Inferior parietal cortex (tissue), 1 donor: ENCODE measurements around the gene QRFP.

ENCODE experiments used
- DNase-seq: peaks from one replicate; pipeline ENCODE4 v3.0.0-alpha.2; 2016; ENCODE audit errors: extremely low spot score

The QRFP gene

GRCh38 chr9:130872093-130872492, 24.5 kb downstream of the QRFP start:
- no peak for DNase-seq

DNA sequence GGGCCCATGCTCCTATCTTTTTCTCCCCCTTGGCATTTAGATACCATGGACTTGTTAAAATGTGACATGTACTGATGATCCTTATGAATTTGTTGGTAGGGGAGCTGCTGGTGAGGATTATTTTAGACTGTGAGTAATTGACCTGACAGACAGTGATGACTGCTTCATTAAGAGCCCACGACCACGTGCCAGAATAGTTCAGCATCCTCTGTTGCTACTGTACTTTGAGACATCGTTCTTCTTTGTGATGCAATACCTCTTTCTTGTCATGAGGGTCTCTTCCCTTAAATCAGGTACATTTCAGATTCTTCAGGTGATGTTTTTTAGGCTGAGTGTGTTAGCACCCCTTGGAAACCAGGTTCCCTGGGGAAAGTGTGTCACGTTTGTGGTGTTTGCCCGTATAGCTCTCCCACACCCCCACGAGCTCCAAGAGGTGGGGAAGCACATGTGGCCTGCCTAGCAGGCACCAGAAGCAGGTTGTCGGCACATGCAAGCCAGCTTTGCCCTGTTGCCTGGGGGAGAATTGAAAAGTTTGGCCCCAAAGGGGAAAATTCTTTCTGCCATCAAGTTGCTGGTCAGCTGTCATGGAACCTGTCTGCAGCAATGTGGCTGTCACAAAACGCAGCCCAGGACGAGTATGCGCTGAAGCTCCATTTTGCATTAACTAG, 25.1 kb downstream of the QRFP start:
- DNase-seq, result no peak

GRCh38 chr9:130870491-130871381, 25.9 kb downstream of the QRFP start:
- no peak for DNase-seq

- DNase-seq, result no peak
These were observed 27.4 kb downstream of the QRFP start for GRCh38 chr9:130869250-130869649.

GRCh38 chr9:130868230-130868629, 28.4 kb downstream of the QRFP start:
- no peak for DNase-seq

- DNase-seq, result no peak
These were observed 29.1 kb downstream of the QRFP start for GRCh38 chr9:130867556-130867955.

- peak; percentile 94 for DNase-seq
These were observed 30.1 kb downstream of the QRFP start for GRCh38 chr9:130866474-130866965.

GRCh38 chr9:130865921-130866320, 30.7 kb downstream of the QRFP start:
- no peak for DNase-seq

DNA sequence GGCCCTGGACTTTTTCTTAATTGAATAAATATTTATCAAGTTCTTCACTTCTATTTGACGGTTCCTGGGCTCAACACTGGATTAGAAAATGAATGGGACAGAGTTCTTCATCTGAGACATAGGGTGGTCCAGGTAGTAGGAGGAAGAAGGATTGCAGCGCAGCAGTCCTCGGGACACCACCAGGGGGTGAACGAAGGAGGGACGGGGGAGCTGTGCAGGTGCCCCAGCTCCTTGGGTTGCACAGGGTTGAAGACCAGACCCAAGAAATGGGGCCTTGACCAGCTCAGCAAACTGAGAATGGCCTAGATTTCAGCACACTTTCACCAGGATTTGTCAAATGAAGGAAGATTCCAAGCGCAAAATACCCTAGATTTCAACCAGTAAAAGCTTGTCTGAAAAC, 32.1 kb downstream of the QRFP start:
- no peak for DNase-seq

- no peak for DNase-seq
These were observed 33.9 kb downstream of the QRFP start for GRCh38 chr9:130862747-130863146.

DNA sequence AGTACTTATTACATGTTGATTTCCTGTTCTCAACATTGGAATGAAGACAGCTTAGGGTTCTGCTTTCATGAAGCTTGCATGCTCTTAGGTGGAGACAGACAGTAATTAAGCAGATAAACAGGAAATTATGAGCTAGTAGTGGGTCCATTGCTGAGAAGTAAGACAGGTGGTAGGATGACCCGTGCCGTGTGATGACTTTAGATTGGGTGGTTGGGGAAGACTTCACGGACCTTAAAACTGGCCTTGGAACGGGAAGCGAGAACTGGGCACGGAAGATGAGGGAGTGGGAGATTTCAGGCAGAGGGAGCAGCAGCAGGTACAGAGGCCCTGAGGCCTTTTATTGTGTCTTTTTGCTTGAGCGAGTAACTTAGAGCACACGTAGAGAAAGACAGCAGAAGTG, 34.4 kb downstream of the QRFP start:
- no peak for DNase-seq

DNA sequence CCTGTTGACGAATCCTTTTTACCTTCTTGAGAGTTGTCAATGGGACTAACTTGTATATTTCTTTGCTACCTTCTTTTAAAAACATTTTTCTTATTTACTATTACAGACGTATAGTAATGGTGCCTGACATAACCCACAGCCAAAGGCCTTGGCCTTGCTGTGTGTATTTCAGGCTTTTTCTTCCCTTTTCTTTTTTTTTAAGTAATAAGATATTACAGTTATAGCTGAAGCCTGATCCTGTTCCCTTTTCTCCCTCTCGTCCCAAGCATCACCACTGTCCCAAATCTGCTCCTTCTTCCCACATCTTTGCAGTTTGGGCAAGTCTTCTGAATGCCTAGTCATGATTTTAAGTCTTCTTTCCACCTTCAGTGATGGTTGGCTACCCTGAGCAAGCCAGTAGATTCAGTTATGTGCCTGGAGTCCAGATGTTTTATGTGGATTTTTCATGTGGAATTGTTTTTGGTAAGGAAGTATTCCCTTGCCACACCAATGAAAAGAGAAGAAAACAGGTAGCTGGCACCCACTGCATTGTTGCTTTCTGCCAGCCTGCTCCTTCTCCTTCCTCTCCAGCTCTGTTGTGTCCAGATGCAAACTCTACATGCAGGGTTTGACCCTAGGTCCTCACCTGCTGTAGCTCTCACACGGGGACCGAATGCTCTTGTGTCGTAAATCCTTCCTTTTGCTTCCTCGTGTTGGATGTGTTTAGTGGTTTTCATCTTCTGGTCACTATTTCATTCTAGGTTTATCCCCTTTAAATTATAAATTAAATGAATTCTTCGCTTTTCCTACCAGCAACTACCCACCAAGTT, 35.0 kb downstream of the QRFP start:
- DNase-seq, result no peak

DNA sequence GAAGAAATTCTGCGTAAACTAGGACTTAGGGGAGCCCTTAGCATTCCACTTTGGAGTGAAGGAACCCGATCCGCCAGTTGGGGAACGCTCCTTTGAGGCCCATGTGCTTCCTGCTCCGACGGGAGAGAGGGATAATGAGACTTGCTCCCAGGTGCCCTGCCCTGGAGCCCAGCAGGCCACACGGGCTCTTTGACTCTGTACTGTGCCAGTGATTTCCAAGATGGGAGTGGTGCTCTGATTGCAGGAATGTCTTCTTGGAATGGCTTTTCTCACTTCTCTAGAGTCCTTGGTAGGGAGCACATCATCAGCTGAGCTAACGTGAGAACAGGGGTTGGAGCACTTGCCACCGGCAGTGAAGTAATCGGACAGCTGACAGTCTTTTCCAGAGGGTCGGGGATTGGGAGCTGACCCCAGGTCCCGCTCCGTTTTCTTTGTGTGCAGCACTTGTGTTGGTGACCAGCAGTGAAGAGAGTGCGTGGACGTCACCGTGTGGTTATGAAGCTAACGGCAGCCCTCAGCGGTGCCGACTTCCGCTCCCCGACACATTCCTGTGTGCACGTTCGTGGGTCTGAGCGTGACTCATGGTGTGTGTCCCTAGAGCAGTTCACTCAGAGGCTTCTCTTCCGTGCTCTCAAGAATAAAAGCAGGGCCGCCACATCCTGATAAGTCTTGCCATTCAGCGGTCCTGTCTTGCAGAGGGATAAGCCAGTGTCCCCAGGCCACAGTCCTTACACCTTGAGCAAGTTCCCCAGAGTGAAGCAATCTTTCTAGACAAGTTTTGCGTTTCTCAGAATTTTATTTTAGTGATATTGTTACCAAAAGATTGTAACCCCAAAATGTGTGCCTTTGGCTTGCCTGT, 35.9 kb downstream of the QRFP start:
- DNase-seq, result peak; percentile 48

- DNase-seq, result no peak
These were observed 37.6 kb downstream of the QRFP start for GRCh38 chr9:130858739-130859705.

GRCh38 chr9:130857864-130858738, 38.5 kb downstream of the QRFP start:
- DNase-seq, result no peak

GRCh38 chr9:130856474-130856873, 40.1 kb downstream of the QRFP start:
- no peak for DNase-seq

DNA sequence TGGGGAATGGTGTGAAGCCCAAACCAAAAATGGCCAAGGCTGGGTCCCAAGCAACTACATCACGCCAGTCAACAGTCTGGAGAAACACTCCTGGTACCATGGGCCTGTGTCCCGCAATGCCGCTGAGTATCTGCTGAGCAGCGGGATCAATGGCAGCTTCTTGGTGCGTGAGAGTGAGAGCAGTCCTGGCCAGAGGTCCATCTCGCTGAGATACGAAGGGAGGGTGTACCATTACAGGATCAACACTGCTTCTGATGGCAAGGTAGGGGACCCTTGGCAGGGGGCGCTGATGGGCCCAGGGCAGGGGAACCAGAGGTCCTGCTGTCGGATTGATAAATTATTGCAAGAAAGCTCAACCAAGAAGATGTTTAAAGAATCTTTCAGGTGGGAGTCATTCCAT, 41.8 kb downstream of the QRFP start:
- no peak for DNase-seq

GRCh38 chr9:130854092-130854491, 42.5 kb downstream of the QRFP start:
- no peak for DNase-seq

GRCh38 chr9:130852801-130853200, 43.8 kb downstream of the QRFP start:
- DNase-seq, result no peak
